Endothelial cell of umbilical vein (primary cell): Measurements from ENCODE around the gene PLEKHJ1. TPM values are rescaled to one million over a fixed set of nuclear protein-coding genes. Genes with fewer than 3 reads are reported as not detected.

Experiments used
- BruUV-seq: library from RNA; stranded (reverse); fragments of 400-500 nt; replicated peaks from 2 replicates; lab custom pipeline; 2021; lab: Mats Ljungman, UMichigan
- CTCF ChIA-PET: fragments of 300-600, 350-600 bp; sonication (Branson Sonifier 250); formaldehyde crosslinking; loops from one replicate; lab custom pipeline; 2021; ENCODE audit warnings: antibody characterized with exemption, inconsistent platforms; lab: Charles Lee
- POLR2A ChIA-PET: fragments of 300-600, 350-600 bp; sonication (Branson Sonifier 250); formaldehyde crosslinking; loops from one replicate; lab custom pipeline; 2021; ENCODE audit warnings: antibody characterized with exemption, inconsistent platforms; lab: Charles Lee
- DNase-seq: peaks from one replicate; pipeline ENCODE4 v3.0.0-alpha.2; 2011; ENCODE audit warnings: low read depth, low spot score
- FAIRE-seq: peaks from 2 replicates; lab custom pipeline; 2011; peaks lifted over from hg19 to GRCh38; lab: Jason Lieb, UNC
- H2AFZ ChIP-seq: 2 replicates; pipeline ENCODE4 v1.6.0; 2012; ENCODE audit warnings: low read depth, low read length, control low read depth, inconsistent platforms
- H3K27ac ChIP-seq: 2 replicates; pipeline ENCODE4 v1.5.1; 2011; ENCODE audit warnings: low read depth, mild to moderate bottlenecking, control low read depth, low read length, moderate library complexity; ENCODE audit not compliant: insufficient read depth
- H3K27me3 ChIP-seq, 2 experiments: 2 replicates each; pipeline versions ENCODE4 v1.6.0 to v1.6.1; 2011; ENCODE audit warnings: low read length in 2 of 2, mixed read lengths in 1 of 2; ENCODE audit not compliant: control insufficient read depth in 2 of 2, insufficient read depth in 2 of 2
- H3K36me3 ChIP-seq, 2 experiments: 2 replicates in 1 of 2; 3 replicates in 1 of 2; pipeline ENCODE4 v1.5.1; 2011; ENCODE audit warnings: low read length in 2 of 2, mild to moderate bottlenecking in 1 of 2, moderate library complexity in 1 of 2; ENCODE audit not compliant: control insufficient read depth in 2 of 2, insufficient read depth in 2 of 2; ENCODE audit errors: extremely low read depth in 1 of 2
- H3K4me1 ChIP-seq: 3 replicates; pipeline ENCODE4 v1.5.1; 2011; ENCODE audit warnings: mild to moderate bottlenecking, low read length; ENCODE audit not compliant: control insufficient read depth, insufficient read depth; ENCODE audit errors: extremely low read depth
- H3K4me2 ChIP-seq: 2 replicates; pipeline ENCODE4 v1.6.1; 2011; ENCODE audit warnings: low read length, control low read depth, mixed read lengths; ENCODE audit not compliant: insufficient read depth
- H3K4me3 ChIP-seq, 3 experiments: fragments of 200-600 bp in 1 of 3; sonication (generic), shearing (Covaris generic) in 1 of 3; replicated peaks in 1 of 3; 2 replicates each; pipeline ENCODE4 v1.5.1; 2011 to 2016; ENCODE audit warnings: control low read depth in 3 of 3, low read length in 3 of 3, mild to moderate bottlenecking in 2 of 3, inconsistent platforms in 1 of 3, low read depth in 1 of 3, moderate library complexity in 1 of 3; ENCODE audit not compliant: insufficient read depth in 1 of 3
- H3K79me2 ChIP-seq: 2 replicates; pipeline ENCODE4 v1.6.0; 2012; ENCODE audit warnings: low read length, inconsistent platforms; ENCODE audit not compliant: control insufficient read depth, insufficient read depth
- H3K9ac ChIP-seq: replicated peaks from 2 replicates; pipeline ENCODE3; 2011; ENCODE audit warnings: low read length, control low read depth; ENCODE audit not compliant: insufficient read depth; ENCODE audit errors: extremely low read depth
- H3K9me1 ChIP-seq: replicated peaks from 3 replicates; pipeline ENCODE4 v1.6.0; 2011; ENCODE audit warnings: mild to moderate bottlenecking, low read length; ENCODE audit not compliant: control insufficient read depth, insufficient read depth; ENCODE audit errors: extremely low read depth
- H3K9me3 ChIP-seq: replicated peaks from 2 replicates; pipeline ENCODE4 v1.5.1; 2012; ENCODE audit warnings: low read length, inconsistent platforms; ENCODE audit not compliant: control insufficient read depth, insufficient read depth
- H4K20me1 ChIP-seq: replicated peaks from 2 replicates; pipeline ENCODE3; 2011; ENCODE audit warnings: mild to moderate bottlenecking, low read length; ENCODE audit not compliant: control insufficient read depth, insufficient read depth; ENCODE audit errors: extremely low read depth
- EZH2 ChIP-seq: IDR thresholded peaks from 2 replicates; pipeline ENCODE4 v1.6.1; 2012; ENCODE audit warnings: borderline replicate concordance, low read depth, mild to moderate bottlenecking, moderate library complexity, low read length, inconsistent platforms; ENCODE audit not compliant: severe bottlenecking
- FOS ChIP-seq: IDR thresholded peaks from 2 replicates; pipeline ENCODE4 v1.6.1; 2011; ENCODE audit warnings: mild to moderate bottlenecking, low read length, moderate library complexity, borderline replicate concordance; ENCODE audit not compliant: insufficient read depth
- GATA2 ChIP-seq: IDR thresholded peaks from 2 replicates; pipeline ENCODE4 v1.7.0; 2011; ENCODE audit warnings: low read depth, mild to moderate bottlenecking, moderate library complexity, mixed read lengths, low read length; ENCODE audit not compliant: insufficient read length, insufficient read depth
- JUN ChIP-seq: IDR thresholded peaks from 2 replicates; pipeline ENCODE4 v1.6.1; 2011; ENCODE audit warnings: borderline replicate concordance, low read depth; ENCODE audit not compliant: insufficient read length, insufficient read depth
- MYC ChIP-seq: IDR thresholded peaks from one replicate; pipeline ENCODE4 v1.6.1; 2011; ENCODE audit warnings: mild to moderate bottlenecking, low read depth, low read length
- POLR2A ChIP-seq: IDR thresholded peaks from 2 replicates; pipeline ENCODE4 v1.6.1; 2012; ENCODE audit warnings: low read depth, mild to moderate bottlenecking, control low read depth, low read length
- POLR2AphosphoS5 ChIP-seq: IDR thresholded peaks from 2 replicates; pipeline ENCODE4 v1.6.1; 2012; ENCODE audit warnings: low read depth, mild to moderate bottlenecking, control low read depth, low read length, moderate library complexity; ENCODE audit not compliant: insufficient read depth
- dilution Hi-C: fragments of 300-500 bp; cut with MboI; formaldehyde crosslinking; loops from one replicate; pipeline ENCODE4 v1.15.0; 2019; ENCODE audit warnings: low sequenced_read_pairs; ENCODE audit not compliant: extremely low pct_ligation_motif_present
- intact Hi-C: fragments of 100-400 bp; cut with micrococcal nuclease; formaldehyde crosslinking; loops from one replicate; pipeline ENCODE4 v1.10.0; 2022
- polyA plus RNA-seq, 4 experiments: library from polyadenylated mRNA; depleted of rRNA in 3 of 4; stranded (reverse) in 3 of 4; unstranded in 1 of 4; fragments of >200 nt; gene quantifications; 2 replicates each; pipeline versions ENCODE4 v1.2.1 to v1.2.3, GENCODE V29; 2011 to 2012; ENCODE audit warnings: missing spikeins in 1 of 4
- total RNA-seq: library from RNA; stranded (reverse); gene quantifications from 2 replicates; pipeline ENCODE4 v1.2.3, GENCODE V29; 2021
- TF ChIP-seq, protein P1 (sequence below), 2 donors: IDR thresholded peaks; 1 replicate in 1 of 2; 2 replicates in 1 of 2; pipeline ENCODE4 v1.5.1; 2011; ENCODE audit warnings: low read length in 2 of 2, mild to moderate bottlenecking in 2 of 2, moderate library complexity in 2 of 2, control low read depth in 1 of 2, inconsistent platforms in 1 of 2, low read depth in 1 of 2; ENCODE audit not compliant: insufficient read depth in 1 of 2; ENCODE audit errors: extremely low read depth in 1 of 2
- TF ChIP-seq, protein P2 (sequence below): IDR thresholded peaks from 2 replicates; pipeline ENCODE4 v1.6.1; 2011; ENCODE audit not compliant: insufficient read depth, insufficient read length

Gene PLEKHJ1
- total and polyA plus RNA-seq, 2 donors (not counting 3 experiments of a cell fraction or from before 2014, with no cell fraction given): 82.4 to 115 TPM

DNA sequence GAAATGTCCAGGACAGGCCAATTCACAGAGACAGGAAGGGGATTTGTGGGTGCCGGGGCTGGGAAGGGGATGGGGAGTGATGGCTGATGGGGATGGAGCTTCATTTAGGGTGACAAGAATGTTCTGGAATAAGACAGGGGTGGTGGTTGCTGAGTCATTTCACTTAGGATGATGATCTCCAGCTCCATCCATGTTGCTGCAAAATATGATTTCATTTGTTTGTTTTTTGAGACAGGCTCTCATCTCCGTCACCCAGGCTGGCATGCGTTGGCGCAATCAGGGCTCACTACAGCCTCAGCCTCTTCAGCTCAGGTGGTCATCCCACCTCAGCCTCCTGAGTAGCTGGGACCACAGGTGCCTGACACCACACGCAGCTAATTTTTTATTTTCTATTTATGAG is 23.2 kb upstream of the PLEKHJ1 start:
- POLR2A ChIA-PET: interaction anchor here (1.0 kb wide), 1 partner anchor 10 kb away, joined by 3 read pairs; no protein-coding TSS in a partner anchor
- CTCF ChIA-PET: interaction anchor here (0.9 to 3.0 kb wide), 4 partner anchors 15 to 378 kb away, joined by 3 to 16 read pairs (median 4); no protein-coding TSS in a partner anchor
- FAIRE-seq: no peak

DNA sequence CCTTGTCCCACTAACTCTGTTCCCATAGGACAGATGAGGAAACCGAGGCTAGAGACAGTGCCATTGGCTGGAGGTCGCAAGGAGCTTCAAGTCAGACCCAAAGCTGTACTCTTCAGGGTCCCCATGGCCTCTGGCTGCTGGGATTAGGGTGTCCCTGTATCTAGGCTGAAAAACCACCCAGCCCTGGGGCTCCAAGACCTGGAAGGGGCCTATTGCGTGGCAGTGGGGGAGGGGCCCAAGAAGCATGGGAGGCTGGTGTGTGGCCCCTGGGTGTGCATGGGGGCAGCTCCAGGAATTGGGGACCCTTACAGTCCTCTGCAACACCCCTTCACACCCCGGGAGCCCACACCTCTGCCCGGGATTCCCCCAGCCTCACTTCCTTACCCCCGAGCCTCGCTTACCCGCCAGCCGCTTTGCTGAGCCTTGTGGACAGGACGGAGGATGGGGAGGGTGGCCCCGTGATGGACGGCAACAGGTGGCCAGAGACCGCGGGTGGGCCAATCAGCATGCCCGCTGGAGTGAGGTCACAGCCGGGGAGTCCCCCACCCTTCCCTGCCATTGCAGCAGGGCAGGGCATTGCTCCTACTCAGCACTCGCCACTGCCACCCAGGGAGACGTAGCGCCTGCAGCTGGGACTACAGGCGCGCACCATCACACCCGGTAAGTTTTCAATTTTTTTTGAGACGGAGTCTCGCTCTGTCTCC is 20.0 kb upstream of the PLEKHJ1 start, which contains the start of gene JSRP1:
Gene JSRP1 (minus strand): TSS at position 436 of the 704 bp plus-strand sequence. CDS start 1,103 bp downstream, outside the sequence.
- no peak for TF ChIP-seq GATA2
- TF ChIP-seq POLR2A: no peak
- TF ChIP-seq EZH2: no peak
- TF ChIP-seq MYC: no peak
- TF ChIP-seq, protein P1, sequence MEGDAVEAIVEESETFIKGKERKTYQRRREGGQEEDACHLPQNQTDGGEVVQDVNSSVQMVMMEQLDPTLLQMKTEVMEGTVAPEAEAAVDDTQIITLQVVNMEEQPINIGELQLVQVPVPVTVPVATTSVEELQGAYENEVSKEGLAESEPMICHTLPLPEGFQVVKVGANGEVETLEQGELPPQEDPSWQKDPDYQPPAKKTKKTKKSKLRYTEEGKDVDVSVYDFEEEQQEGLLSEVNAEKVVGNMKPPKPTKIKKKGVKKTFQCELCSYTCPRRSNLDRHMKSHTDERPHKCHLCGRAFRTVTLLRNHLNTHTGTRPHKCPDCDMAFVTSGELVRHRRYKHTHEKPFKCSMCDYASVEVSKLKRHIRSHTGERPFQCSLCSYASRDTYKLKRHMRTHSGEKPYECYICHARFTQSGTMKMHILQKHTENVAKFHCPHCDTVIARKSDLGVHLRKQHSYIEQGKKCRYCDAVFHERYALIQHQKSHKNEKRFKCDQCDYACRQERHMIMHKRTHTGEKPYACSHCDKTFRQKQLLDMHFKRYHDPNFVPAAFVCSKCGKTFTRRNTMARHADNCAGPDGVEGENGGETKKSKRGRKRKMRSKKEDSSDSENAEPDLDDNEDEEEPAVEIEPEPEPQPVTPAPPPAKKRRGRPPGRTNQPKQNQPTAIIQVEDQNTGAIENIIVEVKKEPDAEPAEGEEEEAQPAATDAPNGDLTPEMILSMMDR (IDR thresholded peaks at IDR 0.05; ENCODE audit: extremely low read depth in 1 of 2, insufficient read depth in 1 of 2, low read depth in 1 of 2, low read length in 2 of 2): no peak
- TF ChIP-seq, protein P2, sequence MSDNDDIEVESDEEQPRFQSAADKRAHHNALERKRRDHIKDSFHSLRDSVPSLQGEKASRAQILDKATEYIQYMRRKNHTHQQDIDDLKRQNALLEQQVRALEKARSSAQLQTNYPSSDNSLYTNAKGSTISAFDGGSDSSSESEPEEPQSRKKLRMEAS: no peak
- TF ChIP-seq JUN: no peak
- TF ChIP-seq FOS: no peak
- no peak for TF ChIP-seq POLR2AphosphoS5
- Histone ChIP-seq H3K36me3 (no peaks in the 10 kb centered on the region), H3K27me3 (peaks cover 19 to 28% of the 10 kb centered on the region in 2 experiments), H3K9ac (no peak within 1 kb of the TSS), H4K20me1 (no peaks in the 10 kb centered on the region), H3K27ac (no peak within 1 kb of the TSS), H3K79me2 (no peaks in the 10 kb centered on the region), H3K4me2 (no peak within 1 kb of the TSS), H3K9me1 (no peaks in the 10 kb centered on the region), H3K4me3 (no peak within 1 kb of the TSS), H3K4me1 (peaks cover 11% of the 10 kb centered on the region), H3K9me3 (no peaks in the 10 kb centered on the region), H2AFZ (no peak within 1 kb of the TSS)
- no TSS peak for BruUV-seq
- intact Hi-C loops: no loop called here
- DNase-seq (no peak), FAIRE-seq (no peak)
- dilution Hi-C loops: no loop called here
- ChIA-PET POLR2A (interaction anchor here (1.5 kb wide), 1 partner anchor 16 kb away, joined by 3 read pairs; no protein-coding TSS in a partner anchor), CTCF (interaction anchor here (1.0 to 1.2 kb wide), 2 partner anchors 10 to 16 kb away, joined by 4 read pairs; no protein-coding TSS in a partner anchor)

More for the DNA sequence above, 23.2 kb upstream of the PLEKHJ1 start:
- Histone ChIP-seq H3K4me3 (no peak overlapping the region), H3K27me3 (no peaks in the 10 kb centered on the region), H3K79me2 (no peaks in the 10 kb centered on the region), H4K20me1 (no peaks in the 10 kb centered on the region), H2AFZ (no peak overlapping the region), H3K36me3 (no peaks in the 10 kb centered on the region), H3K9ac (no peak overlapping the region), H3K27ac (no peak overlapping the region), H3K4me2 (no peak overlapping the region), H3K9me3 (no peaks in the 10 kb centered on the region), H3K9me1 (no peaks in the 10 kb centered on the region), H3K4me1 (no peaks in the 10 kb centered on the region)
- dilution Hi-C loops (no loop called here), intact Hi-C loops (no loop called here)
- BruUV-seq: no TSS peak
- no peak for DNase-seq
- TF ChIP-seq GATA2: no peak
- TF ChIP-seq POLR2AphosphoS5: no peak
- no peak for TF ChIP-seq EZH2
- TF ChIP-seq POLR2A: no peak
- TF ChIP-seq FOS: no peak
- no peak for TF ChIP-seq JUN
- TF ChIP-seq MYC: no peak
